ENCODE measurements around the gene NAA10. TPM values are rescaled to one million over a fixed set of nuclear protein-coding genes. Genes with fewer than 3 reads are reported as not detected.

The NAA10 gene
- 124 TPM for total RNA-seq (2021; ENCODE audit: unreplicated experiment)
- 135 and 156 TPM in 2 replicates for polyA plus RNA-seq (2012)
- percentile 75 among the genes with signal in this experiment for Bru-seq, nascent RNA
- BruChase-seq, experiment 1, labeled RNA remaining after a 6-hour chase, result percentile 89 among the genes with signal in this experiment
- BruChase-seq, experiment 2, labeled RNA remaining after a 2-hour chase, result percentile 91 among the genes with signal in this experiment
- long read RNA-seq, transcript NAA10-209 (7 exons, 1,080 nt), result minor isoform, 9 of 134 reads
- long read RNA-seq, transcript NAA10-208 (8 exons, 1,772 nt), result major isoform, 79 of 134 reads
- long read RNA-seq, transcript NAA10-201 (7 exons, 837 nt), result minor isoform, 8 of 134 reads
- long read RNA-seq, partial matches to known transcripts, result 6 of 134 reads
- long read RNA-seq, other reads (novel, unspliced or antisense), result 27 of 134 reads

DNA sequence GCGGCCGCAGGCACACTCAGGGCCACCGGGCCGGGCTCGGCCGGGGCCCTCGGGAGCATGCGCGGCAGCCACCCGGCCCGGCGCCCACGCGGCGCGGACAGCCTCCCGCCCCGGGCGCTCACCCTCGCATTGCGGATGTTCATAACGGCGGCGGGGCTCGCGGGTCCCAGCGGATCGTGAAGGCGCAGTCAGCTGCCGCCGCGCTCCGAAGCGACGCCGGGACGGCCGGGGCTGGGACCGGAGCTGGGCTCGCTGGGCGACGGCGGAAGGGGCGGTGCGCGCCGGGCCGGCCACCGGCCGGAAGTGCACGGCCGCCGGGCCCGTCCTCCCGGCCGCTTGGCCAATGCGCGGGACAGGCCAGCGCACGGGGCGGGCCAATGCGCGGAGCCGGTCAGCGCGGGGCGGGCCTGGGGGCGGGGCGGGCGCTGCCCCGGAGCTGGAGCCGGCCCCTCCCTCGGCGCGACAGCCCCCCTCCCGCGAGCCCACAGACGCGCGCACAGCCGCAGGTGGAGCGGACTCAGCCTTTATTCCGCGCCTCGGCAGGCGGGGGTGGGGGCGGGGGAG, at the start of gene NAA10:
Gene NAA10 (minus strand): TSS at position 276 of the 564 bp plus-strand sequence. CDS start 133 bp downstream, at position 143.
- ChIA-PET CTCF (interaction anchor here (1.0 kb wide), 1 partner anchor 12 kb away, joined by 6 read pairs; no protein-coding TSS in a partner anchor), POLR2A (interaction anchor here (0.7 to 0.8 kb wide), 2 partner anchors 10 to 12 kb away, joined by 3 read pairs; no protein-coding TSS in a partner anchor), RAD21 (ENCODE audit: low non-redundant PET in 1 of 2, low total read pairs in 2 of 2, uncharacterized antibody in 2 of 2, unreplicated experiment in 2 of 2) (no interaction called here)
- no TSS peak for BruUV-seq (replicated peaks)
- H2AFZ ChIP-seq (ENCODE audit: low read depth, low read length, poor library complexity, severe bottlenecking), result no peak within 1 kb of the TSS
- ATAC-seq, result peak; percentile 96
- no peaks in the 10 kb centered on the region for H3K9me3 ChIP-seq (ENCODE audit: control insufficient read depth in 1 of 2, insufficient read depth in 1 of 2, low read depth in 1 of 2, low read length in 2 of 2)
- peaks cover 30% of the 10 kb centered on the region for H3K79me2 ChIP-seq (ENCODE audit: insufficient read depth, low read length)
- DNase-seq (ENCODE audit: low read depth, low spot score), result no peak
- H3K36me3 ChIP-seq (ENCODE audit: control insufficient read depth in 1 of 2, insufficient read depth in 2 of 2, low read length in 2 of 2), result peaks cover 0 to 5% of the 10 kb centered on the region in 2 experiments; a peak in 2 of 4 replicates
- H3K9ac ChIP-seq (ENCODE audit: low read length), result peak within 1 kb of the TSS; percentile 81
- H3K27ac ChIP-seq (ENCODE audit: low read depth, low read length), result peak within 1 kb of the TSS; percentile 74
- peak within 1 kb of the TSS; percentile 71 to 77 for H3K4me3 ChIP-seq (replicated peaks in 1 of 2; ENCODE audit: low read depth in 1 of 2, low read length in 2 of 2)
- H3K9me2 ChIP-seq (ENCODE audit: insufficient read depth), result no peaks in the 10 kb centered on the region
- no peaks in the 10 kb centered on the region for H3K27me3 ChIP-seq (ENCODE audit: insufficient read depth, low read length)
- TF ChIP-seq ZNF274 (IDR thresholded peaks at IDR 0.05; ENCODE audit: low read depth, low read length), result no peak
- peak; percentile 47 for TF ChIP-seq POLR2AphosphoS5 (IDR thresholded peaks at IDR 0.05; ENCODE audit: low read depth, low read length)
- 0 out of 2 replicates have a peak, but pooled peaks have one; percentile 30 for TF ChIP-seq ZFX (IDR thresholded peaks at IDR 0.05)
- H3K4me2 ChIP-seq (ENCODE audit: low read length), result peak within 1 kb of the TSS; percentile 80
- no peaks in the 10 kb centered on the region for H4K20me1 ChIP-seq (ENCODE audit: insufficient read depth)
- peaks cover 4 to 13% of the 10 kb centered on the region in 2 experiments; a peak in 3 of 4 replicates for H3K4me1 ChIP-seq (ENCODE audit: control insufficient read depth in 1 of 2, insufficient read depth in 2 of 2, low read length in 2 of 2)
- intact Hi-C loops (cut with micrococcal nuclease), result no loop called here

DNA sequence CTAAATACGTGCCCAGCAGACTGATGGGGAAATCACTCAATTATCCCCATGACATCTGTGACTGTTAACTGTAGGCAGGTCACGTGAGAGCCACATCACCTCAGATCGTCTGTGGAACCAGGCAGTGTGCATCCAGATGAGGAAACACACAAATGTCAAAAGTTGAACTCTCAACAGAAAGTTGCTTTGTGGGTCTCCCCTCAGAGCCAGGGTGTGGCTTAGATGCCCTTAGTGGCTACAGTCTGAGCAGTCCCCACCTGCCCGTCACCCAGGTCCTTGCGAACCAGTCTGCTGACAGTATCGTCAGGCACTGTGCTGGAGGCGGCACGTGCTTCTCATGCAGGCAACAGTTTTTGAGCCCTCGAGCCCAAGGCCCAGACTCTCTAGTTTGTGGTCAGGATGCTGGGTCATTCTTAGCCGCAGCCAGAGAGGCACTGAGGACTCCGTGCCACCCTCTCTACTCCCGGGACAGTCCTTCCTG, 48.5 kb upstream of the NAA10 start:
- Histone ChIP-seq H3K27ac (ENCODE audit: low read depth, low read length) (no peak overlapping the region), H2AFZ (ENCODE audit: low read depth, low read length, poor library complexity, severe bottlenecking) (no peak overlapping the region), H3K79me2 (ENCODE audit: insufficient read depth, low read length) (no peaks in the 10 kb centered on the region), H3K36me3 (ENCODE audit: control insufficient read depth in 1 of 2, insufficient read depth in 2 of 2, low read length in 2 of 2) (no peaks in the 10 kb centered on the region), H3K9me3 (ENCODE audit: control insufficient read depth in 1 of 2, insufficient read depth in 1 of 2, low read depth in 1 of 2, low read length in 2 of 2) (no peaks in the 10 kb centered on the region), H3K4me3 (replicated peaks in 1 of 2; ENCODE audit: low read depth in 1 of 2, low read length in 2 of 2) (no peak overlapping the region), H4K20me1 (ENCODE audit: insufficient read depth) (no peaks in the 10 kb centered on the region), H3K9ac (ENCODE audit: low read length) (no peak overlapping the region), H3K4me1 (ENCODE audit: control insufficient read depth in 1 of 2, insufficient read depth in 2 of 2, low read length in 2 of 2) (no peaks in the 10 kb centered on the region), H3K27me3 (ENCODE audit: insufficient read depth, low read length) (no peaks in the 10 kb centered on the region), H3K4me2 (ENCODE audit: low read length) (no peak overlapping the region), H3K9me2 (ENCODE audit: insufficient read depth) (no peaks in the 10 kb centered on the region)
- DNase-seq (ENCODE audit: low read depth, low spot score), result no peak
- no TSS peak for BruUV-seq (replicated peaks)
- RAD21 ChIA-PET (ENCODE audit: low non-redundant PET in 1 of 2, low total read pairs in 2 of 2, uncharacterized antibody in 2 of 2, unreplicated experiment in 2 of 2), result no interaction called here
- ATAC-seq, result no peak
- CTCF ChIA-PET, result no interaction called here
- POLR2A ChIA-PET, result no interaction called here
- intact Hi-C loops (cut with micrococcal nuclease), result no loop called here
- TF ChIP-seq, protein P1, sequence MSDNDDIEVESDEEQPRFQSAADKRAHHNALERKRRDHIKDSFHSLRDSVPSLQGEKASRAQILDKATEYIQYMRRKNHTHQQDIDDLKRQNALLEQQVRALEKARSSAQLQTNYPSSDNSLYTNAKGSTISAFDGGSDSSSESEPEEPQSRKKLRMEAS (IDR thresholded peaks at IDR 0.05), result no peak
- TF ChIP-seq CBX3 (IDR thresholded peaks at IDR 0.05; ENCODE audit: low read depth) (no peak), YY1 (IDR thresholded peaks at IDR 0.05; ENCODE audit: extremely low read depth, insufficient replicate concordance, low read depth, low read length) (no peak), ELF1 (IDR thresholded peaks at IDR 0.05; ENCODE audit: borderline replicate concordance, low read depth) (no peak), ZFX (IDR thresholded peaks at IDR 0.05) (no peak), EZH2 (IDR thresholded peaks at IDR 0.05) (no peak), SP1 (IDR thresholded peaks at IDR 0.05; ENCODE audit: low read depth) (no peak), POLR2A (IDR thresholded peaks at IDR 0.05; ENCODE audit: borderline replicate concordance, extremely low read depth, insufficient read depth, insufficient read length) (no peak), EGR1 (IDR thresholded peaks at IDR 0.05; ENCODE audit: low read depth) (no peak), RAD21 (IDR thresholded peaks at IDR 0.05; ENCODE audit: low read depth) (no peak), POLR2AphosphoS5 (IDR thresholded peaks at IDR 0.05; ENCODE audit: low read depth, low read length) (no peak), REST (IDR thresholded peaks at IDR 0.05; ENCODE audit: low read depth) (no peak), SRF (IDR thresholded peaks at IDR 0.05; ENCODE audit: low read depth) (no peak)
